22Rv1 (cell line): Measurements from ENCODE around the gene IRF6.

Experiments used
- CTCF ChIP-seq: fragments of 450-650 bp; IDR thresholded peaks from 2 replicates; pipeline ENCODE4 v1.5.1; 2017; ENCODE audit warnings: mild to moderate bottlenecking
- ZFX ChIP-seq: fragments of 450-650 bp; IDR thresholded peaks from 2 replicates; pipeline ENCODE4 v1.6.1; 2017; ENCODE audit warnings: antibody characterized with exemption, borderline replicate concordance

DNA sequence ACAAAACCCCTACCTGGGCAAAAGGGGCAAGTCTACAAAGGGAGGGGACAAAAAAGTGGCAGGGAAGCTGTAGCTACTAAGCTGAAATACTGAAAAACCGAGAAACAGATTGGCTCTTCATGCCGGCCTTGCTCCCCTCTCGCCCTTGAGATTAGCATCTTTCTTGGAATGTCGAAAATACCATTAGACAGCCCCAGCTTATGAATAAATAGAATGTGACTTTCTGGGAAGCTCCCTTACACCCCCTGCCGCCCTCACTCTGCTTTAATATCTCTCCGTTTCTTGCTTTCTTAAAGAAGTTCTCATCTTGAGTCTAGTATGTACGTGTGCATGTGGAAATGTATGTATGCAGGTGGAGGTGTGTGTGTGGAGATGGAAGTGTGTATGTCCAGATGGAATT is 36.0 kb downstream of the IRF6 start:
- TF ChIP-seq CTCF: no peak
- TF ChIP-seq ZFX: no peak
